ENCODE results near the gene BICDL2.

BICDL2 gene

DNA sequence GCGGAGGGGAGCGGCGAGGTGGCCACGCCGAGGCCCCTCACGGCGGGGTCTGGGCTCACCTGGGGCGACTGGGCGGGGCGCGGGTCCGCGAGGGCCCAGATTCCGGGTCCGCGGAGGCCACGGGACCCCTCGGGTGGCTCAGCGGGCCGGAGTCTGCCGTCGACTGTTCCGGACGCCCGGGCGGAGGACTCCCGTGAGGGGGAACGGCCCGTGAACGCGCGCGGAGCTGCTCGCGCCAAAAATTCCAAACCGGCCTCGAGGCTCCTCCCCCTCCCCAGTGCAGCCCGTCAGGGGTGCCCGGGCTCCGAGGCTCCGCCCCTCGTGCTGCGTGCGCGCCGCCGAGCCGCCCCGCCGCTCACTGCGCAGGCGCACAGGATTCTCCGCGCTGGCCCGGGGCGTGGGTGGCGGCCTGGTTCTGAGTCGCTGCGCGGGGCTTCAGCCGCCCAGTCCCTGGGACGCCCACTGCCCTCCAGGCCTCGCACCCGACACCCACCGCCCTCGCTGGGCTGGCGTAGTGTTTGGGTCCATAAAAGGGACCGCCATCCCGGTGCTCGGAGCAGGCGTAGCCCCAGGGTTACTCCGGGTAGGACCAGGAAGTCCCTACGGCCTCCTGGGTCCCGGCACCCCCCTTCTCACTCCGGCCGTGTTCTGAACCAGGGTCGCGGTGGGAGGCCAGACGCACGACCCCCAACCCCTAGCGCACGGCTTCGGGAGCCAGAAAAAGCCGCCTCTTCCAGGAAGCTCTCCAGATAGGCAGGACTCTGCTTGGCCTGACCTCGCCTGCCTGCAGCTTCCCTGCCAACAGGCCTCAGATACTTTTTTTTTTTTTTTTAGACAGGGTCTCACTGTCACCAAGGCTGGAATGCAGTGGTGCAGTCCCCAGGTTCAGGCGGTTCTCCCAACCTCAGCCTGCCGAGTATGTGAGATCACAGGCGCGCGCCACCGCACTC lies 56.2 kb downstream of the BICDL2 start, which contains the start of gene PKMYT1:
Gene PKMYT1 (minus strand): TSS at position 220 of the 950 bp plus-strand sequence. CDS start 789 bp downstream, outside the sequence.
- DNase-seq: no peak

DNA sequence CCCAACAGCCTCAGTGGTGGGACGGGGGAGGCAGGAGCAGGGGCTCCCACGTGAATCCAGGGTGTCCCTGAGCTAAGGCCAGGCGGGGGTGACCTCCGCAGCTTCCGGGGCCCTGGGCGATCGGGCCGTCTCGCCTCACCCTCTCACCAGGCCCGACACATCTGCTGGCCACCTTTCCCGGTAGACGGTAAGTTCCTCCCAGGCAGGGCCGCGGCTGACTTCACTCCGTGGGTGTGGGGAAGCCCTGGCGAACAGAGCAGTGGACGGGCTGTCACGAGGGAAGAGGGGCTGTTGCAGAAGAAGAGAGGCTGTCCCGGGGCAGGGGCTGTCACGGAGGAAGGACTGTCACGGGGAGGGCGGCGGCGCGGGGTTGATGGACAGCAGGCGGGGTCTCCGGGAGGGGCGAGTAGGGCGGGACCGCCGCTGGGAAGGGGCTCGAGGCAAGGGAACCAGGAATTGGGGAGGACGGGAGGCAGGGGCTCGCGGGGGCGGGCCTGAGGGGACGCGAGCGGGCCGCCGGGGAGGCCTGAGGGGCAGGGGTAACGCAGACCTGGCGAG lies 57.0 kb downstream of the BICDL2 start:
- DNase-seq: no peak
